Measurements from ENCODE around the gene CSN2. TPM values are rescaled to one million over a fixed set of nuclear protein-coding genes. Genes with fewer than 3 reads are reported as not detected.

Gene CSN2
- total and polyA plus RNA-seq, 2 experiments from 2014 or later = not detected

DNA sequence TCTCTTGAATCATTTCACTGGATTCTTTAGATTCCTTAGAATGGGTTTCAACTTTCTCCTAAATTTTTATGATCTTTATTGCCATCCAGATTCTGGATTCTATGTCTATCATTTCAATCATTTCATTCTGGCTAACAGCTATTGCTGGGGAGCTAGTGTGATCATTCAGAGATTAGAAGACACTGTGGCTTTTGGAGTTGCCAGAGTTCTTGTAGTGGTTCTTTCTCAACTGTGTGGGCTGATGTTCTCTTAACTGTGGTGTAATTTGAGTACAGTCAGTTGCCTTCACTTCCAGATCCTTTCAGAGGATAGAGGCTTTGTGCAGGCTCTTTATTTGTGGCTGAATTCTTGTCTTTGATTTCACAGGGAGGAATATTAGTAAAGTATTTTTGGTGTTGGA is 12.1 kb upstream of the CSN2 start:
- TF ChIP-seq, protein P1, sequence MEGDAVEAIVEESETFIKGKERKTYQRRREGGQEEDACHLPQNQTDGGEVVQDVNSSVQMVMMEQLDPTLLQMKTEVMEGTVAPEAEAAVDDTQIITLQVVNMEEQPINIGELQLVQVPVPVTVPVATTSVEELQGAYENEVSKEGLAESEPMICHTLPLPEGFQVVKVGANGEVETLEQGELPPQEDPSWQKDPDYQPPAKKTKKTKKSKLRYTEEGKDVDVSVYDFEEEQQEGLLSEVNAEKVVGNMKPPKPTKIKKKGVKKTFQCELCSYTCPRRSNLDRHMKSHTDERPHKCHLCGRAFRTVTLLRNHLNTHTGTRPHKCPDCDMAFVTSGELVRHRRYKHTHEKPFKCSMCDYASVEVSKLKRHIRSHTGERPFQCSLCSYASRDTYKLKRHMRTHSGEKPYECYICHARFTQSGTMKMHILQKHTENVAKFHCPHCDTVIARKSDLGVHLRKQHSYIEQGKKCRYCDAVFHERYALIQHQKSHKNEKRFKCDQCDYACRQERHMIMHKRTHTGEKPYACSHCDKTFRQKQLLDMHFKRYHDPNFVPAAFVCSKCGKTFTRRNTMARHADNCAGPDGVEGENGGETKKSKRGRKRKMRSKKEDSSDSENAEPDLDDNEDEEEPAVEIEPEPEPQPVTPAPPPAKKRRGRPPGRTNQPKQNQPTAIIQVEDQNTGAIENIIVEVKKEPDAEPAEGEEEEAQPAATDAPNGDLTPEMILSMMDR (IDR thresholded peaks at IDR 0.05; ENCODE audit: low read depth, low read length) = no peak
- Histone ChIP-seq H3K4me1 (ENCODE audit: low read depth) (no peaks in the 10 kb centered on the region), H3K27ac (no peak overlapping the region), H3K36me3 (no peaks in the 10 kb centered on the region), H3K27me3 (no peaks in the 10 kb centered on the region), H3K9me3 (ENCODE audit: low read depth) (no peaks in the 10 kb centered on the region), H3K4me3 (no peak overlapping the region)
- peak in 1 of 2 donors; percentile 38 for DNase-seq (ENCODE audit: low read depth in 1 of 2, low spot score in 1 of 2)

DNA sequence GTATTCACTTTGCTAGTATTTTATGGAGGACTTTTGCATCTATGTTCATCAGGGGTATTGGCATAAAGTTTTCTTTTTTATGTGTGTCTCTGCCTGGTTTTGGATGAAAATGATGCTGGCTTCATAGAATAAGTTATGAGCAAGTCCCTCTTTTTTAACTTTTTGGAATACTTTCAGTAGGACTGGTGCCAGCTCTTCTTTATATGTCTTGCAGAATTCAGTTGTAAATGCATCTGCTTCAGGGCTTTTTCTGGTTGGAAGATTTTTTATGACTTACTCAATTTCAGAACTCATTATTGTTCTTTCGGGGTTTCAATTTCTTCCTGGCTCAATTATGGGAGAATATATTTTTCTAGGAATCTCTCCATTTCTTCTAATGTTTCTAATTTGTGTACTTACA is 9.1 kb upstream of the CSN2 start:
- Histone ChIP-seq H3K27me3 (no peaks in the 10 kb centered on the region), H3K36me3 (no peaks in the 10 kb centered on the region), H3K27ac (no peak overlapping the region), H3K4me3 (no peak overlapping the region), H3K9me3 (ENCODE audit: low read depth) (no peaks in the 10 kb centered on the region), H3K4me1 (ENCODE audit: low read depth) (no peaks in the 10 kb centered on the region)
- TF ChIP-seq, protein P1 (IDR thresholded peaks at IDR 0.05; ENCODE audit: low read depth, low read length) = no peak
- DNase-seq (ENCODE audit: low read depth in 1 of 2, low spot score in 1 of 2) = no peak

DNA sequence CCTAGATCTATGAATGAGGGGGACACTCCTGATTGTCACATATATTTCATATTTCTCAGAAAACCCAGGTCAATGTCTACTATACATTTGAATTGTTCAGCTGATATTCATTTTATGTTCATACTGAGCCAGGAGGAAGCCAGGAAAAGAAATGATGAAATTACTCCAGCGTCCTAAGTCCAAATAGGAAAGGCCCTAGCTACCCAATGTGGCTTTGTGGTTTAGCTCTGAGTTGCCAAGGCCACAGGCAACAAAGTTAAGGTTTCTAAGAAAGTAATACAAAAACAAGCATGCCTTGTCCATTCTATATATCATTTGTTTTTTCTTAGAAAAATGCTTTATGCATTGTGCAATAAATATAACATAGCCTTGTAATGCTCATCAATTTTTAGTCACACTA is 4.5 kb upstream of the CSN2 start:
- DNase-seq (ENCODE audit: low read depth in 1 of 2, low spot score in 1 of 2) = peak in 1 of 2 donors; percentile 44
- H3K36me3 ChIP-seq = no peaks in the 10 kb centered on the region
- TF ChIP-seq, protein P1 (IDR thresholded peaks at IDR 0.05; ENCODE audit: low read depth, low read length) = no peak
- no peak overlapping the region for H3K4me3 ChIP-seq
- H3K9me3 ChIP-seq (ENCODE audit: low read depth) = no peaks in the 10 kb centered on the region
- no peaks in the 10 kb centered on the region for H3K4me1 ChIP-seq (ENCODE audit: low read depth)
- no peak overlapping the region for H3K27ac ChIP-seq
- H3K27me3 ChIP-seq = no peaks in the 10 kb centered on the region

DNA sequence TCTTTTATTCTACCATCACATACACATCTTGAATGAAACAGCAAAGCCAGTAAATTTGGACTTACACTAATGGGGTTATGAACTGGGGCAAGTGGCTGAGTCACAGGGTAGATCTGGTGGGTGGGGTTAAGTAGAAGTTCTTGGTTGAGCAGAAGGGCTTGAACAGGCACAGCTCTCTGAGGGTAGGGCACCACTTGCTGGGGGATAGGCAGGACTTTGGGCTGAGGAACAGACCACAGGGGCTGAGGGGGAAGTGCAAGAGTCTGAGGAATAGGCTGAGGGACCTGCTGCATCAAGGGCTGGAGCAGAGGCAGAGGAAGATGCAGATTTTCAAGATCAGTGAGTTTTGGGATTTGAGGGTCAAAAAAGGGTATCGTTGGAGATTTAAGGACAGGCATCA is 8.3 kb downstream of the CSN2 start:
- Histone ChIP-seq H3K4me1 (ENCODE audit: low read depth) (no peaks in the 10 kb centered on the region), H3K36me3 (no peaks in the 10 kb centered on the region), H3K9me3 (ENCODE audit: low read depth) (no peaks in the 10 kb centered on the region), H3K27ac (no peak overlapping the region), H3K27me3 (no peaks in the 10 kb centered on the region), H3K4me3 (no peak overlapping the region)
- DNase-seq (ENCODE audit: low read depth in 1 of 2, low spot score in 1 of 2) = no peak
- TF ChIP-seq, protein P1 (IDR thresholded peaks at IDR 0.05; ENCODE audit: low read depth, low read length) = no peak

DNA sequence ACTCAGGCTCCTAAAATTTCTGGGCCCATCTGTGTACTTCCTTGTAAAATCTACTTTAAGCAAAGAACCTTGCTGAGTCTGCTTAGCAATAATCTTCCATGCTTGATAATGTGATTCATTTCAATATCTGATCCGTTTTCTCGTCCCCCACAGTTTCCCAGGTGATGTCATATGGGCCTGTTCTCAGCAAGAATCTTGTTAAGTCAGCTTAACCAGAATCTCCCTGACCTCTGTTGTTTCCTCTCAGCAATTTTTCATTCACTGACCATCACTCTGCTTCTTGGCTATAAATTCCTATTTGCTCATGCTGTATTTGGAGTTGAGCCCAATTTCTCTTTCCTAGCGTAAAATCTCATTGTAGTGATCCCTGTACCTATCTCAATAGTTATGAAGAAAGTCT is 13.9 kb downstream of the CSN2 start:
- H3K4me3 ChIP-seq = no peak overlapping the region
- DNase-seq (ENCODE audit: low read depth in 1 of 2, low spot score in 1 of 2) = peak in 1 of 2 donors; percentile 3
- no peaks in the 10 kb centered on the region for H3K4me1 ChIP-seq (ENCODE audit: low read depth)
- no peaks in the 10 kb centered on the region for H3K36me3 ChIP-seq
- no peaks in the 10 kb centered on the region for H3K9me3 ChIP-seq (ENCODE audit: low read depth)
- TF ChIP-seq, protein P1 (IDR thresholded peaks at IDR 0.05; ENCODE audit: low read depth, low read length) = no peak
- H3K27me3 ChIP-seq = no peaks in the 10 kb centered on the region
- H3K27ac ChIP-seq = no peak overlapping the region

DNA sequence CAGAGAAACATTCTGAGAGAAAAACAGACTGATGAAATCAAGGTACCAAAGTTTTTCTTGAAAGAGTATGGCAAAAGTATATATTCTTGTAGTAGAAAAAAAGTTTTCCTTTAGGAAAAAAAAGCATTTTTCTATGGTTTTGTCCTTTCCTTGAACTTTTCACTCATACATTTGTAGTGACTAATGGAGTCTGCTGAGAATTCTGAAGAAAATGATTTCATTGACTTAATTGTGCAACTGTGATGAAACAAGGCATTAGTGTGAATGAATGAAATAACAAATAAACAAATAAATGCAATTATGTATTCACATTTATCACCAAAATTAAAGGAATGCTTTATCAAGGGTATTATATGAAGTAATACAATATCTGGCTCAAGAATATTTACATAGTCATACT is 29.0 kb downstream of the CSN2 start:
- Histone ChIP-seq H3K36me3 (no peaks in the 10 kb centered on the region), H3K27ac (no peak overlapping the region), H3K27me3 (no peaks in the 10 kb centered on the region), H3K4me3 (no peak overlapping the region), H3K9me3 (ENCODE audit: low read depth) (no peaks in the 10 kb centered on the region), H3K4me1 (ENCODE audit: low read depth) (no peaks in the 10 kb centered on the region)
- TF ChIP-seq, protein P1 (IDR thresholded peaks at IDR 0.05; ENCODE audit: low read depth, low read length) = no peak
- DNase-seq (ENCODE audit: low read depth in 1 of 2, low spot score in 1 of 2) = peak in 1 of 2 donors; percentile 51

Measured in cardiac muscle cell (in vitro differentiated cells and primary cell).